GM19397 (cell line): ENCODE data around the gene GK.
"Not testable (repeated sequence)": the region's sequence is repeated elsewhere in the genome, so short reads cannot be mapped to it uniquely, and the experiment has no call there.

Experiments
- ATAC-seq: cut with Tn5 transposase; IDR thresholded peaks from one replicate; pipeline ENCODE4 v1.9.1; 2021; ENCODE audit warnings: mild to moderate bottlenecking, moderate library complexity; ENCODE audit not compliant: unreplicated experiment

The GK gene

GRCh38 chrX:30652527-30653414 is 452 bp upstream of the GK start:
- ATAC-seq: peak; percentile 87

GRCh38 chrX:30654386-30654785 is 1.2 kb downstream of the GK start:
- not testable (repeated sequence) for ATAC-seq

GRCh38 chrX:30654989-30655607 is 1.9 kb downstream of the GK start:
- ATAC-seq: no peak

GRCh38 chrX:30655991-30656390 is 2.8 kb downstream of the GK start:
- no peak for ATAC-seq

GRCh38 chrX:30657196-30658161 is 4.3 kb downstream of the GK start:
- no peak for ATAC-seq

GRCh38 chrX:30659421-30659820 is 6.2 kb downstream of the GK start:
- ATAC-seq: no peak

- no peak for ATAC-seq
Observed at GRCh38 chrX:30661228-30661627, 8.0 kb downstream of the GK start.

- no peak for ATAC-seq
Observed at GRCh38 chrX:30663322-30663721, 10.1 kb downstream of the GK start.

GRCh38 chrX:30665471-30665870 is 12.2 kb downstream of the GK start:
- ATAC-seq: no peak

GRCh38 chrX:30666094-30666493 is 12.9 kb downstream of the GK start:
- ATAC-seq: no peak

- no peak for ATAC-seq
Observed at GRCh38 chrX:30668581-30668980, 15.4 kb downstream of the GK start.

- not testable (repeated sequence) for ATAC-seq
Observed at GRCh38 chrX:30671189-30671588, 18.0 kb downstream of the GK start.

- ATAC-seq: no peak
Observed at GRCh38 chrX:30673127-30673796, 20.0 kb downstream of the GK start.

GRCh38 chrX:30673884-30674598 is 20.8 kb downstream of the GK start:
- no peak for ATAC-seq

- no peak for ATAC-seq
Observed at GRCh38 chrX:30674799-30675198, 21.6 kb downstream of the GK start.

- ATAC-seq: no peak
Observed at GRCh38 chrX:30679369-30679768, 26.1 kb downstream of the GK start.

GRCh38 chrX:30680618-30681017 is 27.4 kb downstream of the GK start:
- ATAC-seq: no peak

GRCh38 chrX:30688641-30689040 is 35.4 kb downstream of the GK start:
- ATAC-seq: no peak

- no peak for ATAC-seq
Observed at GRCh38 chrX:30689116-30689515, 35.9 kb downstream of the GK start.

- no peak for ATAC-seq
Observed at GRCh38 chrX:30690330-30690729, 37.1 kb downstream of the GK start.
